ENCODE data around the gene AFF4.

Gene AFF4

GRCh38 chr5:132926437-132926836, 37.0 kb downstream of the AFF4 start:
- no peak overlapping the region for H3K4me3 ChIP-seq (replicated peaks; ENCODE audit: low read depth, low read length)
- no peak for DNase-seq (ENCODE audit: extremely low read depth, low read depth)
- TF ChIP-seq CTCF (IDR thresholded peaks at IDR 0.05; ENCODE audit: low read depth, low read length, missing control alignments): no peak

- no peak for DNase-seq (ENCODE audit: extremely low read depth, low read depth)
- H3K4me3 ChIP-seq (replicated peaks; ENCODE audit: low read depth, low read length): no peak overlapping the region
- no peak for TF ChIP-seq CTCF (IDR thresholded peaks at IDR 0.05; ENCODE audit: low read depth, low read length, missing control alignments)
Observed at GRCh38 chr5:132916086-132916485, 47.3 kb downstream of the AFF4 start.

GRCh38 chr5:132915681-132916080, 47.8 kb downstream of the AFF4 start:
- no peak for DNase-seq (ENCODE audit: extremely low read depth, low read depth)
- no peak for TF ChIP-seq CTCF (IDR thresholded peaks at IDR 0.05; ENCODE audit: low read depth, low read length, missing control alignments)
- no peak overlapping the region for H3K4me3 ChIP-seq (replicated peaks; ENCODE audit: low read depth, low read length)

DNA sequence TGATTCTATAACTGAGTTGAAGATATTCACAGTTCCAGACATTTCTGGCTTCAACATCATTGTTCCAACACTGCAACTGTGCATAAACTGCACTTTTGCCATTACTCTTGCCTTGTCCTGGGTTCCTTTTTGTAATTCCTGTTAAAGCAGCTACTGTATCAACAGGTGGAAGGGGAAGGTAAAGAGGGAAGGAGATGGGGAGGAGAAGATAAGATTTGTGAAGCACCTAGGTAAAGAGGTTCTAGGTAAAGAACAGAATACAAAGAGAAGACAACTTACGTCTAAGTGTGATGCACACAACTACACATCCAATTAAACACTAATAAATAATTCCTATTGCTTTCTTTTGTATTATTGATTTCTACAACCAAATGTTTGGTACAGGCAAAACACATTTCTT, 53.7 kb downstream of the AFF4 start:
- H3K4me3 ChIP-seq (replicated peaks; ENCODE audit: low read depth, low read length): no peak overlapping the region
- TF ChIP-seq CTCF (IDR thresholded peaks at IDR 0.05; ENCODE audit: low read depth, low read length, missing control alignments): no peak
- DNase-seq (ENCODE audit: extremely low read depth, low read depth): no peak

DNA sequence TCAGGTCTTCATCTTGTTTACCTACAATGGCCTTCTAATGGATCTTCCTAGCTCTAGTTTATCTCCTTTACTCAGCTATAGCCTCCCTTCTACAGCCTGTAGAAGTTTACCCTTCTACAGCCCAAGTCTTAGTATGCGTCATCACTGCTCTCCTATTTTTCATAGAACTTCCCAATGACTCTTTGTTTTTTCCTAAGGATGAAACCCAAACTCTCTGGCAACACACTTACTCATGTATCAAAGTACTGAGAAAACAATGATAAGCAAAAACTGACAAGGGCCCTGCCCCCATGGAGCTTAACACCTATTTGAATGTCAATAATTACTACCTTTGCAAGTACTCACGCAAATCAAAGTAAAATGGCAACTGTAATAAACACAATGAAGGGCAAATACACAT, 56.3 kb downstream of the AFF4 start:
- H3K4me3 ChIP-seq (replicated peaks; ENCODE audit: low read depth, low read length): no peak overlapping the region
- TF ChIP-seq CTCF (IDR thresholded peaks at IDR 0.05; ENCODE audit: low read depth, low read length, missing control alignments): no peak
- no peak for DNase-seq (ENCODE audit: extremely low read depth, low read depth)

DNA sequence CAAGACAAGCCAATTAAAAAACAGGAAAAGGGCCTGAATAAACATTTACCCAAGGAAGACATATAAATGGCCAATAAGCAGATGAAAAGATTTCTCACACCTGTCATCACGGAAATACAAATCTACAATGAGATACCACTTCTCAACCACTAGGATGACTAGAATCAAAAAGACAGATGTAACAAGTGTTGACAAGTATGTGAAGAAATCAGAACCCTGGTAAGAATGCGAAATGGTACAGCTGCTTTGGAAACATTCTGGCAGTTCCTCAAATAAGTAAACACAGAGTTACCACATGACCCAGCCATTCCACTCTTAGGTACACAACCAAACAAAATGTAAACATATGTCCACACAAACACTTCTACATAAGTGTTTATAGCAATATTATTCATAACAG, 57.5 kb downstream of the AFF4 start:
- no peak for TF ChIP-seq CTCF (IDR thresholded peaks at IDR 0.05; ENCODE audit: low read depth, low read length, missing control alignments)
- no peak for DNase-seq (ENCODE audit: extremely low read depth, low read depth)
- H3K4me3 ChIP-seq (replicated peaks; ENCODE audit: low read depth, low read length): no peak overlapping the region

- no peak overlapping the region for H3K4me3 ChIP-seq (replicated peaks; ENCODE audit: low read depth, low read length)
- TF ChIP-seq CTCF (IDR thresholded peaks at IDR 0.05; ENCODE audit: low read depth, low read length, missing control alignments): no peak
- no peak for DNase-seq (ENCODE audit: extremely low read depth, low read depth)
Observed at GRCh38 chr5:132901730-132902129, 61.7 kb downstream of the AFF4 start.

All from HFF-Myc (cell line).